Measurements from ENCODE around the gene YEATS4. TPM values are rescaled to one million over a fixed set of nuclear protein-coding genes. Genes with fewer than 3 reads are reported as not detected.

YEATS4 gene
- total and polyA plus RNA-seq, 10 donors, result 11.3 to 36.5 (median 16.3) TPM

DNA sequence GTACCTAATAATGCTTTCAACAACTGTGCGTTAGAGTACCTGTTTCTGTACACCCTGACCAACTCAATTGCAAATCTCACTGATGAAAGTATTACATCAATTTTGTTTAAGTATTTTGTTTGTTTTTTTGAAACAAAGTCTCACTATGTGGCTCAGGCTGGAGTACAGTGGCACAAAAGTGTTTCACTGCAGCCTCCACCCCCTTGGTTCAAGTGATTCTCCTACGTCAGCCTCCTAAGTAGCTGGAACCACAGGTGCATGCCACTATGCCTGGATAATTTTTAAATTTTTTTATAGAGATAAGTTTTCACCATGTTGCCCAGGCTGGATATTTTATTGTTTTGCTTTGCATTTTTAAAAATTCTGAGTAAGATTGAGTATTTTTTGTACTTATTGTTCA, 46.7 kb downstream of the YEATS4 start:
- H3K9me3 ChIP-seq, result no peaks in the 10 kb centered on the region
- intact Hi-C loops (cut with DNase I; ENCODE audit: low total_unique reads), result no loop called here
- no peak for DNase-seq

DNA sequence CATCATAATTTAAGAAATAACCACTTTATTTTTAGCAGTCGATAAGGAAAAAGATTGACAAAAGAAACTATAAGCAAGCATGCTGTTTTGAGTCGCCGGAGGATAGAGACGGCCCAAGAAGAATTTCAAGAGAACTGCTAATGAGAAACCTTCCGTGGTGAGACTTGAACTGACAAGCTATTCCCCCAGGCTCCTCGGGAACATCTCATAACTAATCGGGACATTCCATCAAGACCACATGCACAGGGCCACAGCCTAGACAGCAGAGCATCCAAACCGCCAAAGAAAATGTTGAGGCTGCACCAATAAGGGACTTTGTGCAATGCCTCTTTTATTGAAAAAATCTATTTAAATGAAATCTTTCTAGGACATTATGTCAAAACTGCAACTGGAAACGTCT, 51.0 kb downstream of the YEATS4 start:
- WGBS, 5 donors, result 89 to 97% (median 92%) methylated on average over 9 of the region's 9 CpGs
- Histone ChIP-seq H3K27ac (no peak overlapping the region), H3K27me3 (replicated peaks in 1 of 7) (no peaks in the 10 kb centered on the region), H3K4me1 (no peaks in the 10 kb centered on the region), H3K36me3 (peaks cover 0 to 16% (median 0%) of the 10 kb centered on the region in 6 donors), H3K4me3 (no peak overlapping the region), H3K9me3 (no peaks in the 10 kb centered on the region)
- TF ChIP-seq POLR2A (IDR thresholded peaks at IDR 0.05) (no peak), POLR2AphosphoS5 (IDR thresholded peaks at IDR 0.05) (no peak)
- TF ChIP-seq, protein P1, sequence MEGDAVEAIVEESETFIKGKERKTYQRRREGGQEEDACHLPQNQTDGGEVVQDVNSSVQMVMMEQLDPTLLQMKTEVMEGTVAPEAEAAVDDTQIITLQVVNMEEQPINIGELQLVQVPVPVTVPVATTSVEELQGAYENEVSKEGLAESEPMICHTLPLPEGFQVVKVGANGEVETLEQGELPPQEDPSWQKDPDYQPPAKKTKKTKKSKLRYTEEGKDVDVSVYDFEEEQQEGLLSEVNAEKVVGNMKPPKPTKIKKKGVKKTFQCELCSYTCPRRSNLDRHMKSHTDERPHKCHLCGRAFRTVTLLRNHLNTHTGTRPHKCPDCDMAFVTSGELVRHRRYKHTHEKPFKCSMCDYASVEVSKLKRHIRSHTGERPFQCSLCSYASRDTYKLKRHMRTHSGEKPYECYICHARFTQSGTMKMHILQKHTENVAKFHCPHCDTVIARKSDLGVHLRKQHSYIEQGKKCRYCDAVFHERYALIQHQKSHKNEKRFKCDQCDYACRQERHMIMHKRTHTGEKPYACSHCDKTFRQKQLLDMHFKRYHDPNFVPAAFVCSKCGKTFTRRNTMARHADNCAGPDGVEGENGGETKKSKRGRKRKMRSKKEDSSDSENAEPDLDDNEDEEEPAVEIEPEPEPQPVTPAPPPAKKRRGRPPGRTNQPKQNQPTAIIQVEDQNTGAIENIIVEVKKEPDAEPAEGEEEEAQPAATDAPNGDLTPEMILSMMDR (IDR thresholded peaks at IDR 0.05 in 8 of 11, conservative IDR thresholded peaks at IDR 0.05 in 3 of 11), result no peak
- intact Hi-C loops (cut with DNase I; ENCODE audit: low total_unique reads), result no loop called here
- no peak for DNase-seq

More for the DNA sequence above, 46.7 kb downstream of the YEATS4 start:
- Histone ChIP-seq H3K27ac (no peak overlapping the region), H3K36me3 (peaks cover 0 to 16% (median 0%) of the 10 kb centered on the region in 6 donors), H3K4me3 (no peak overlapping the region), H3K4me1 (no peaks in the 10 kb centered on the region), H3K27me3 (replicated peaks in 1 of 7) (no peaks in the 10 kb centered on the region)
- 93 to 98% (median 96%) methylated on average over 2 of the region's 2 CpGs for WGBS, 5 donors
- TF ChIP-seq POLR2AphosphoS5 (IDR thresholded peaks at IDR 0.05) (no peak), POLR2A (IDR thresholded peaks at IDR 0.05) (no peak)
- TF ChIP-seq, protein P1 (IDR thresholded peaks at IDR 0.05 in 8 of 11, conservative IDR thresholded peaks at IDR 0.05 in 3 of 11), result no peak

DNA sequence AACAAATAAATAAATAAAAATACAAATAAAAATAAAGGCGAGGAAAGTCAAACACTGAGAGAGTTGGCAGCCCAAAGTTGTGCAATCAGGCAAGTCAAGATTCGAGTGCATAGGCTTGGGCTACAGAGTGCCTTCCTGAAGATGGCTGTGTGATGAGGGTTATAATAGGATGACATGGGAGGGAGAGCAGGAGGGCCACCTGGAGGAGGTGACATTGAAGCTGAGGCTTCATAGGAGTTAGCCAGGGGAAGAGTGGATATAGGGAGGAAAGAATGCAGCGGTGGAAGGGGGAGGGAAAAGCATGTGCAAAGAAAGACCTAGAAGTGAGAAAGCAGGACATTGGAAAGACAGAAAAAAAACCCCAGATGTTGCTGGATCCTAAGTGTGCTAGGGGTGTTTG, 53.1 kb downstream of the YEATS4 start:
- intact Hi-C loops (cut with DNase I; ENCODE audit: low total_unique reads), result no loop called here
- no peak overlapping the region for H3K27ac ChIP-seq
- H3K4me3 ChIP-seq, result no peak overlapping the region
- no peaks in the 10 kb centered on the region for H3K9me3 ChIP-seq
- WGBS, 5 donors, result 87 to 97% (median 96%) methylated on average over 3 of the region's 3 CpGs
- H3K36me3 ChIP-seq, result peaks cover 0 to 16% (median 0%) of the 10 kb centered on the region in 6 donors
- no peaks in the 10 kb centered on the region for H3K4me1 ChIP-seq
- no peak for DNase-seq
- TF ChIP-seq POLR2A (IDR thresholded peaks at IDR 0.05), result no peak
- TF ChIP-seq, protein P1 (IDR thresholded peaks at IDR 0.05 in 8 of 11, conservative IDR thresholded peaks at IDR 0.05 in 3 of 11), result no peak
- no peak for TF ChIP-seq POLR2AphosphoS5 (IDR thresholded peaks at IDR 0.05)
- no peaks in the 10 kb centered on the region for H3K27me3 ChIP-seq (replicated peaks in 1 of 7)

DNA sequence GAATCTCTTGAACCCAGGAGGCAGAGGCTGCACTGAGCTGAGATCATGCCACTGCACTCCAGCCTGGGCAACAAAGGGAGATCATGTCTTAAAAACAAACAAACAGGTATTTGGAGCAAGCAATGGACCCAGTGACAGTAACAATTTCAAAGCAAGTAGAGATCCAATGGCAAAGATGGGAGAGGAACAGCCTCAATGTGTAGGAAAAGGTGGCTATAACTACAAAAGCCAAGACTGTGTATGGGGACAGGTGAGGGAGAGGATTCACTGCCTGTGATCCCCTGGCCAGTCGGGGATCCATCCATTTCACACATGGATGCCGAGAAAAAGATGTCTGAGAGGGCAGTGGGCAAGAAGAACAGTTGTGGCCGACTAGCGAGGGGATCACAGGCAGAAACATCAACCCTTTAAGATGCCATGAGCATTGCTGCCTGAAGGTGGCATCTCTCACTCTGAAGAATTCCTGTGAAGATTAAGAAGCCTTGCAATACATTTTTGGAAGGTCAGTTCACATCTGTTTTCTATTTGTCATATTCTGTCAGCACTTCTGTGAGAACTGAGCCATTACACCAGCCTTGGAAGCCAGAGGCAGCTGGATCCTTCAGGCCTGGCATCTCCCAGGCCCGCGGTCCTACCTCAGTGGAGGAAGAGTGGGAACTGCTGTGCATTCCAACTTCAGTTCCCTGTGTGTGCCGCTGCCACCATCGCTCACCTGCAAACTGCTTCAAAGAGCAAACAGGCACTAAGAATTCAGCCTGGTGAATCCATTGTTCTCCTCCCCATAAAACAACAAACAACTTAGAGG, 56.1 kb downstream of the YEATS4 start:
- no peak for DNase-seq

More for the DNA sequence above, 56.1 kb downstream of the YEATS4 start:
- intact Hi-C loops (cut with DNase I; ENCODE audit: low total_unique reads), result no loop called here
- 68 to 73% (median 70%) methylated on average over 8 of the region's 8 CpGs for WGBS, 5 donors
- Histone ChIP-seq H3K36me3 (peaks cover 0 to 6% (median 0%) of the 10 kb centered on the region in 6 donors), H3K27ac (no peak overlapping the region), H3K4me1 (no peaks in the 10 kb centered on the region), H3K9me3 (no peaks in the 10 kb centered on the region), H3K4me3 (no peak overlapping the region), H3K27me3 (replicated peaks in 1 of 7) (no peaks in the 10 kb centered on the region)
- TF ChIP-seq POLR2A (IDR thresholded peaks at IDR 0.05), result no peak
- no peak for TF ChIP-seq POLR2AphosphoS5 (IDR thresholded peaks at IDR 0.05)
- TF ChIP-seq, protein P1 (IDR thresholded peaks at IDR 0.05 in 8 of 11, conservative IDR thresholded peaks at IDR 0.05 in 3 of 11), result peak; percentile 13 to 64 (median 49)
